ENCODE results near the gene OSBPL6. TPM values are rescaled to one million over a fixed set of nuclear protein-coding genes. Genes with fewer than 3 reads are reported as not detected.

Gene OSBPL6
- total and polyA plus RNA-seq, 2 experiments from 2014 or later = 0.60 to 1.8 TPM

- Histone ChIP-seq H3K9me3 (ENCODE audit: low read depth) (no peaks in the 10 kb centered on the region), H3K4me3 (no peak overlapping the region), H3K4me1 (ENCODE audit: low read depth) (no peaks in the 10 kb centered on the region), H3K36me3 (no peaks in the 10 kb centered on the region), H3K27ac (no peak overlapping the region), H3K27me3 (no peaks in the 10 kb centered on the region)
- no peak for DNase-seq (ENCODE audit: low read depth in 1 of 2, low spot score in 1 of 2)
- no peak for TF ChIP-seq CTCF (IDR thresholded peaks at IDR 0.05; ENCODE audit: low read depth, low read length)
Observed at GRCh38 chr2:178157574-178157973, 36.7 kb upstream of the OSBPL6 start.

GRCh38 chr2:178159966-178160365 lies 34.3 kb upstream of the OSBPL6 start:
- no peaks in the 10 kb centered on the region for H3K4me1 ChIP-seq (ENCODE audit: low read depth)
- H3K27me3 ChIP-seq = no peaks in the 10 kb centered on the region
- TF ChIP-seq CTCF (IDR thresholded peaks at IDR 0.05; ENCODE audit: low read depth, low read length) = no peak
- H3K27ac ChIP-seq = no peak overlapping the region
- no peaks in the 10 kb centered on the region for H3K9me3 ChIP-seq (ENCODE audit: low read depth)
- no peak overlapping the region for H3K4me3 ChIP-seq
- DNase-seq (ENCODE audit: low read depth in 1 of 2, low spot score in 1 of 2) = no peak
- no peaks in the 10 kb centered on the region for H3K36me3 ChIP-seq

GRCh38 chr2:178160601-178161000 lies 33.7 kb upstream of the OSBPL6 start:
- no peak for TF ChIP-seq CTCF (IDR thresholded peaks at IDR 0.05; ENCODE audit: low read depth, low read length)
- H3K27me3 ChIP-seq = no peaks in the 10 kb centered on the region
- no peaks in the 10 kb centered on the region for H3K36me3 ChIP-seq
- DNase-seq (ENCODE audit: low read depth in 1 of 2, low spot score in 1 of 2) = no peak
- no peaks in the 10 kb centered on the region for H3K9me3 ChIP-seq (ENCODE audit: low read depth)
- no peak overlapping the region for H3K4me3 ChIP-seq
- H3K4me1 ChIP-seq (ENCODE audit: low read depth) = no peaks in the 10 kb centered on the region
- no peak overlapping the region for H3K27ac ChIP-seq

- no peak for TF ChIP-seq CTCF (IDR thresholded peaks at IDR 0.05; ENCODE audit: low read depth, low read length)
- peak in 1 of 2 donors; percentile 6 for DNase-seq (ENCODE audit: low read depth in 1 of 2, low spot score in 1 of 2)
- no peaks in the 10 kb centered on the region for H3K9me3 ChIP-seq (ENCODE audit: low read depth)
- no peak overlapping the region for H3K4me3 ChIP-seq
- H3K36me3 ChIP-seq = no peaks in the 10 kb centered on the region
- no peak overlapping the region for H3K27ac ChIP-seq
- H3K27me3 ChIP-seq = no peaks in the 10 kb centered on the region
- no peaks in the 10 kb centered on the region for H3K4me1 ChIP-seq (ENCODE audit: low read depth)
Observed at GRCh38 chr2:178163395-178163794, 30.9 kb upstream of the OSBPL6 start.

GRCh38 chr2:178163911-178164310 lies 30.4 kb upstream of the OSBPL6 start:
- no peaks in the 10 kb centered on the region for H3K27me3 ChIP-seq
- no peak overlapping the region for H3K4me3 ChIP-seq
- no peaks in the 10 kb centered on the region for H3K9me3 ChIP-seq (ENCODE audit: low read depth)
- H3K36me3 ChIP-seq = no peaks in the 10 kb centered on the region
- no peak for DNase-seq (ENCODE audit: low read depth in 1 of 2, low spot score in 1 of 2)
- no peak for TF ChIP-seq CTCF (IDR thresholded peaks at IDR 0.05; ENCODE audit: low read depth, low read length)
- H3K4me1 ChIP-seq (ENCODE audit: low read depth) = no peaks in the 10 kb centered on the region
- H3K27ac ChIP-seq = no peak overlapping the region

- Histone ChIP-seq H3K4me3 (no peak overlapping the region), H3K4me1 (ENCODE audit: low read depth) (no peaks in the 10 kb centered on the region), H3K9me3 (ENCODE audit: low read depth) (no peaks in the 10 kb centered on the region), H3K27ac (no peak overlapping the region), H3K36me3 (no peaks in the 10 kb centered on the region), H3K27me3 (no peaks in the 10 kb centered on the region)
- no peak for DNase-seq (ENCODE audit: low read depth in 1 of 2, low spot score in 1 of 2)
- TF ChIP-seq CTCF (IDR thresholded peaks at IDR 0.05; ENCODE audit: low read depth, low read length) = no peak
Observed at GRCh38 chr2:178173657-178174056, 20.7 kb upstream of the OSBPL6 start.

All from cardiac muscle cell (in vitro differentiated cells and primary cell).